ENCODE results near the gene ANO1. TPM values are rescaled to one million over a fixed set of nuclear protein-coding genes. Genes with fewer than 3 reads are reported as not detected.

Gene ANO1
- total and polyA plus RNA-seq, 2 of the 8 experiments (the other 6 are each of a cell fraction or from before 2014, with no cell fraction given) = 4.7 to 5.0 TPM

DNA sequence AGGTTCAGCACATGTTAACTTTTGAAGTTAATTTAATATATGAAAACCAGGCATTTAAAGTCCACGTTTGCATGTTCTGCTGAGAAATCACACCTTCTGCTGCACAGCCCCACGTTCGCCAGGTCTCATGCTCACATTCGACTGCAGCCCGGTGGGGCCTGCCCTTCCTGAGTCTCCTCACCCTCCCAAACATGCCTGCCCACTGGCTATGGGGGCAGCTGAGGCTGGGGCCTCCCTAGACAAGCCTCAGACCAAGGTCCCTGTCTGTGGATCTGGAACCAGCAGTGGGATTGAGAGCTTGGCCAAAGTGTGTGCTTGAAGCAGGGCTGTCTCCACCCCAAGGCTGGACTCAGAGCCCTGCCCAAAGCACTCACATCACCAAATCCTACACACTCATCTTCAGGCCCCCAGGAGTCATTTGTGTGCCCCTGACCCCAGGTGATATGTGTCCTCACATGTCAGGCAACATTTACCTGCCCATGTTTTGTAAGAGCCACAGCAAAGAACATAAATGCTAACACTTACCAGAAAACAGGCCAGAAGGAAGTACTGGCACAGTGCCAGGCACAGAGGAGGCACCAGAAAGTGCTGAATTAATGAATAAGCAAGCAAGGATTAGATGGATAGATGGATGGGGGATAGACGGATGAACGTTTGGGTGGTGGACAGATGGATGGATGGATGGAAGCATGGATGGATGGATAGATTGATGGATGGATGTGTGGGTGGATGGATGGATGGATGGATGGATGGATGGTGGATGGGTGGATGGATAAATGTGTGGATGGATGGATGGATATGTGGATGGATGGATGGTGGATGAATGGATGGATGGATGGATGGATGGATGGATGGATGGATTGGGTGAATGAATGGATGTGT, 115.5 kb downstream of the ANO1 start (continued):
- TF ChIP-seq SP1 (IDR thresholded peaks at IDR 0.05; ENCODE audit: low read depth, low read length) (no peak), TAF1 (IDR thresholded peaks at IDR 0.05; ENCODE audit: low read depth, low read length) (no peak), GABPA (IDR thresholded peaks at IDR 0.05; ENCODE audit: borderline replicate concordance, insufficient read depth, low read length) (no peak), BRCA1 (IDR thresholded peaks at IDR 0.05; ENCODE audit: low read depth, low read length) (no peak)
